ENCODE data around the gene LCN15.

The LCN15 gene

DNA sequence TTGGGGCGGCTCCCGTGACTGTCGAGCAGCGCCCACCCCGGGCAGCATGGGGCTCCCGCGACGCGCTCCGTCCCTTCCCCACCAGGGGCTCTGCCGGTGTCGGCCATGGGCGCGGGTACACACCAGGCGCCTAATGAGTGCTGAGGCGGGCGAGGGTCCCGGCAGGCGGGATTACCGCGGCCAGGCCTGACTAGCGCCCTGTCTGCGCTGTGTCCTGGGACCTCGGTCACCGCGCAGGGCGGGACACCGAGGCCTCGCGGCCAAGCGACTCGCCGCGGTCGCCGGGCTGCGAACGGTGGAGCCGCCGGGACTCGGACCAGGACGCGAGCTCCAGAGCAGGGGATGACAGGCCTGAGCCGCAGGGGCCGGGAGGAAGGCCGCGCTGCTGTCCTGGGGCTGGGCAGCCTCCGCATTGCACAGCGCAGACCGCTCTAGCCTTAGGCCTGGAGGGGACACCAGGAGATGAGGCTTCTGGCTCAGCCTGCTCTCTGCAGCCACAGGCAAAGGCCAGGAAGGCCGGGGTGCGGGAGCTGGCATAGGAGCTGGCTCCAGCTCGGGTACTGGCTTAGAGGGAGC lies 35.7 kb downstream of the LCN15 start:
- Histone ChIP-seq H3K27ac (ENCODE audit: low read depth, low read length) (peak overlapping the region; percentile 62), H3K9me3 (ENCODE audit: low read length) (no peaks in the 10 kb centered on the region), H3K9ac (ENCODE audit: low read length) (peak overlapping the region; percentile 5), H3K4me1 (ENCODE audit: insufficient read depth, low read length) (peaks cover 27% of the 10 kb centered on the region), H3K36me3 (ENCODE audit: insufficient read depth, low read length) (peaks cover 28% of the 10 kb centered on the region), H3K27me3 (ENCODE audit: control insufficient read depth in 1 of 2, insufficient read depth in 2 of 2, low read length in 2 of 2) (no peaks in the 10 kb centered on the region), H3K4me3 (ENCODE audit: low read depth in 1 of 2, low read length in 2 of 2) (peak overlapping the region; percentile 44 to 97)

DNA sequence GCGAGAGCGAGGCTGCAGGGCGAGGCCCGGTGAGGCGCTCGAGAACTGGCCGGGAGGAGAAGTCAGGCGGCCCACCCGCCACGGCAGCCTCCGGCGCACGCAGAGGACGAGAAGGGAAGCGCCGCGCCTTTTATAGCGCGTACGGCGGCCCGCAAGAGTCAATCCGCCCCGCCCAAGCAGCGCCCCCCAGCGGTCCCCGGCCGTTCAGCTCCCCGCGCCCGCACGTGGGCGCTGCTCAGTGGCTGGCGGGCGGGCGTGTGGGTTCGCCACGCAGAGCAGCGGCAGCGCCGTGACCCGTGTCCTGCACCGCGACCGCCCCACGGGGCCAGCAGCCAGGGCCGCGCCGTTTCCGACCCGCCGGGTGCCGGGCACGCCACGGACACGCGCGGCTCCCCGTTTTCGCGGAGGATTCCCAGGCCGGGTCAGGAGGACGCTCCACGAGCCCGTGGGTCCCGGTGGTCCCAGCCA lies 36.2 kb downstream of the LCN15 start:
- peak overlapping the region; percentile 44 to 97 for H3K4me3 ChIP-seq (ENCODE audit: low read depth in 1 of 2, low read length in 2 of 2)
- H3K4me1 ChIP-seq (ENCODE audit: insufficient read depth, low read length): peaks cover 27% of the 10 kb centered on the region
- H3K9me3 ChIP-seq (ENCODE audit: low read length): no peaks in the 10 kb centered on the region
- no peaks in the 10 kb centered on the region for H3K27me3 ChIP-seq (ENCODE audit: control insufficient read depth in 1 of 2, insufficient read depth in 2 of 2, low read length in 2 of 2)
- H3K27ac ChIP-seq (ENCODE audit: low read depth, low read length): peak overlapping the region; percentile 62
- H3K9ac ChIP-seq (ENCODE audit: low read length): peak overlapping the region; percentile 55
- peaks cover 33% of the 10 kb centered on the region for H3K36me3 ChIP-seq (ENCODE audit: insufficient read depth, low read length)

DNA sequence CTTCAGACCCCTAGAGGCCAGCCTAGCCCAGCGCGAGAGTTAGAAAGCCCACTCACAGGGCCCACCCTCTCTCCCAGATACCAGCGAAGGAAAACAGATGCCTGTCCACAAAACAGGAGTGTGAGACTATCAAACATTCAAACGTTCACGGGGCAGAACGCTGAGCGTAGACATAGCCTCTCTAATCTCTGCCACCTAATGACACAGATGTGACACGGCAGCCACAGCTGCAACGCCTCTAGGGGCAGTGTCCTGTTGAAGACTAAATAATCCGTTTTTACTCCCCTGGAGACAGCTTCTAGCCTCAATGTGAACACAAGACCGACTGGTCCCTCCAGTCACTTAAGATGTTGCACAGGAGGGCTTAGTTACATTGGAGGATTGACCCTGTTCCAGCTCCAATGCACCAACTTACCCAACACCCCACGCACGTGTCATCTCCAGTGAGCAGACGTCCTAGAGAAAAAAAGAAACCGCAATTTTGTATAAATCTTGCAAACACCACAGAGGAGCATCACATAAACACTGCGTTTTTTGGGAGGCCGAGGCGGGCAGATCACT lies 37.6 kb downstream of the LCN15 start:
- Histone ChIP-seq H3K36me3 (ENCODE audit: insufficient read depth, low read length) (peaks cover 39% of the 10 kb centered on the region), H3K27ac (ENCODE audit: low read depth, low read length) (no peak overlapping the region), H3K9me3 (ENCODE audit: low read length) (no peaks in the 10 kb centered on the region), H3K27me3 (ENCODE audit: control insufficient read depth in 1 of 2, insufficient read depth in 2 of 2, low read length in 2 of 2) (no peaks in the 10 kb centered on the region), H3K4me1 (ENCODE audit: insufficient read depth, low read length) (peaks cover 27% of the 10 kb centered on the region), H3K4me3 (ENCODE audit: low read depth in 1 of 2, low read length in 2 of 2) (peak overlapping the region in 1 of 2 donors; percentile 97), H3K9ac (ENCODE audit: low read length) (peak overlapping the region; percentile 55)

DNA sequence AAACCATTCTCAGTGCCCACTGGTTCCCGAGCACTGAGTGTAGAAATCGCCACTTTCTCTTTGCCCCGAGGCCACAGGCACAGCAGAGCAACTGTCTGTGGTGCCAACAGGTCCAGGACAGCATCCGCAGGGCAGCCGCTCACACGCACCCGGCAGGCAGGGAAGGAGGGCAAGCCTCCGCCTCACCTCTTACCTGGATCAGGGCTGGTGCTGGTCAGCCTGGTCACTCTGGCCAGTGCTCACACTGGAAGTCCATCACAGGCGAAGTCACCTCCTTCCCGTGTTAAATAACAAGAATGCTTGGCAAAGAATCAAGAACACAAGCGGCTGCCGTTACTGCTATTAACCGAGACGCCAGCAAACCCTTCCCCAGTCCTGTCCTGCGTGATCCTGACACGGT lies 38.2 kb downstream of the LCN15 start:
- peak overlapping the region in 1 of 2 donors; percentile 97 for H3K4me3 ChIP-seq (ENCODE audit: low read depth in 1 of 2, low read length in 2 of 2)
- peak overlapping the region; percentile 55 for H3K9ac ChIP-seq (ENCODE audit: low read length)
- no peaks in the 10 kb centered on the region for H3K27me3 ChIP-seq (ENCODE audit: control insufficient read depth in 1 of 2, insufficient read depth in 2 of 2, low read length in 2 of 2)
- H3K9me3 ChIP-seq (ENCODE audit: low read length): no peaks in the 10 kb centered on the region
- H3K36me3 ChIP-seq (ENCODE audit: insufficient read depth, low read length): peaks cover 39% of the 10 kb centered on the region
- peaks cover 27% of the 10 kb centered on the region for H3K4me1 ChIP-seq (ENCODE audit: insufficient read depth, low read length)
- H3K27ac ChIP-seq (ENCODE audit: low read depth, low read length): no peak overlapping the region

DNA sequence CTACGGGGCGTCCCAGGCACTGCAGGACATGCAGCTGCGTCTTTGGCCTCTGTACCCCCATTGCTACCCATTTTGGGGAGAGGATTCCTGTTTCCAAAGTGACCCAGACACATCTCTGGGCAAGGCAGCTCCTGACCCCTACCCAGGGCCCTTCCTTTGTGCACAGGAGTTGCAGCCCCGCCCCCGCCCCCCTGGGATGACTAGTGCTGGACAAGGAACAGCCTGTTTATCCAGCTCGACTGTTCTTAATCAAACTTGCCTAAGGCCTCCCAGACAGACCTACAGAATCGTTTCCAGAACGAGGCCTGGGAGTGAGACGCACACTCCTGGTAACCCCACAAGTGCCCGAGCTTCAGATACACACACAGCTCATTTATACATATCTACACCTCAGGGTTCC lies 38.7 kb downstream of the LCN15 start:
- Histone ChIP-seq H3K9me3 (ENCODE audit: low read length) (no peaks in the 10 kb centered on the region), H3K27me3 (ENCODE audit: control insufficient read depth in 1 of 2, insufficient read depth in 2 of 2, low read length in 2 of 2) (no peaks in the 10 kb centered on the region), H3K27ac (ENCODE audit: low read depth, low read length) (no peak overlapping the region), H3K36me3 (ENCODE audit: insufficient read depth, low read length) (peaks cover 39% of the 10 kb centered on the region), H3K9ac (ENCODE audit: low read length) (peak overlapping the region; percentile 55), H3K4me1 (ENCODE audit: insufficient read depth, low read length) (peaks cover 32% of the 10 kb centered on the region), H3K4me3 (ENCODE audit: low read depth in 1 of 2, low read length in 2 of 2) (peak overlapping the region in 1 of 2 donors; percentile 97)

DNA sequence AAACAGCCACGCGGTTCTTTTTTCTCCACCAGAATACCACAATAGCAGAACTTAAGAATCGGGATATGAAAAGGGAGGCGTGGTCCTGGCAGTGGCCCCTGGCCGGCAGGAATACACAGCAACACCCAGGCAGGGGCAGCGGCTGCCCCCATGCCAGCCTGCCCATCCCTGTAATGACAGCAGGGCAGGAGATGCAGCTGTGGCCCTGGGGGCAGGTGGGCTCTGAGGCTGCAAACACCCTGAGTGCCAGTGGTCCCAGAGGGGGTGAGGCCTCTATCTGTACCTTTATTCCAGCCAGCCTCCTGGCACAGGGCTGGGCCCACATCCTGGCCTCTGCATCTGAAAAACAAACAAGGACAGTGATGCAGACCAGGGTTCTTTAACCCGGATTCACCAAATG lies 39.5 kb downstream of the LCN15 start:
- Histone ChIP-seq H3K4me1 (ENCODE audit: insufficient read depth, low read length) (peaks cover 38% of the 10 kb centered on the region), H3K27me3 (ENCODE audit: control insufficient read depth in 1 of 2, insufficient read depth in 2 of 2, low read length in 2 of 2) (no peaks in the 10 kb centered on the region), H3K9ac (ENCODE audit: low read length) (no peak overlapping the region), H3K9me3 (ENCODE audit: low read length) (no peaks in the 10 kb centered on the region), H3K36me3 (ENCODE audit: insufficient read depth, low read length) (peaks cover 39% of the 10 kb centered on the region), H3K4me3 (ENCODE audit: low read depth in 1 of 2, low read length in 2 of 2) (no peak overlapping the region), H3K27ac (ENCODE audit: low read depth, low read length) (no peak overlapping the region)

DNA sequence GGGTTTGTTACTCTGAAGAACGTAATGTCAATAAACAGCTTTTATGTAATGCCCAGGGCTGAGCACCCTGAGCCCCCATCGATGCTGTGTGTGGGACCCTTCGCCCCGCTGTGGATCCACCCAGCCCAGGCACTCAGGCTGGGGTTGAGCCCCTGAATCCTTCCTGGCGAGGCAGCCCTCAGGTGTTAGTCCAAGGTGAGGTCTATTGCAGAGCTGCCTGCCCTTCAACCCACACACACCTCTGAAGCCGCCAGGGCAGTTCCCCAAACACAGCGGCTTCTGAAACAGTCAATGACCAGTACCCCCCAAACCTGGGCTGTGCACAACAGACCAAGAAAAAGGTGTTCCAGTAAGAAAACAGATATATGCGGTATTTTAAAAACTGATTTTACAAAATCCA lies 40.3 kb downstream of the LCN15 start:
- peaks cover 39% of the 10 kb centered on the region for H3K36me3 ChIP-seq (ENCODE audit: insufficient read depth, low read length)
- H3K4me3 ChIP-seq (ENCODE audit: low read depth in 1 of 2, low read length in 2 of 2): no peak overlapping the region
- no peak overlapping the region for H3K9ac ChIP-seq (ENCODE audit: low read length)
- no peak overlapping the region for H3K27ac ChIP-seq (ENCODE audit: low read depth, low read length)
- H3K9me3 ChIP-seq (ENCODE audit: low read length): no peaks in the 10 kb centered on the region
- H3K4me1 ChIP-seq (ENCODE audit: insufficient read depth, low read length): peaks cover 30% of the 10 kb centered on the region
- no peaks in the 10 kb centered on the region for H3K27me3 ChIP-seq (ENCODE audit: control insufficient read depth in 1 of 2, insufficient read depth in 2 of 2, low read length in 2 of 2)

DNA sequence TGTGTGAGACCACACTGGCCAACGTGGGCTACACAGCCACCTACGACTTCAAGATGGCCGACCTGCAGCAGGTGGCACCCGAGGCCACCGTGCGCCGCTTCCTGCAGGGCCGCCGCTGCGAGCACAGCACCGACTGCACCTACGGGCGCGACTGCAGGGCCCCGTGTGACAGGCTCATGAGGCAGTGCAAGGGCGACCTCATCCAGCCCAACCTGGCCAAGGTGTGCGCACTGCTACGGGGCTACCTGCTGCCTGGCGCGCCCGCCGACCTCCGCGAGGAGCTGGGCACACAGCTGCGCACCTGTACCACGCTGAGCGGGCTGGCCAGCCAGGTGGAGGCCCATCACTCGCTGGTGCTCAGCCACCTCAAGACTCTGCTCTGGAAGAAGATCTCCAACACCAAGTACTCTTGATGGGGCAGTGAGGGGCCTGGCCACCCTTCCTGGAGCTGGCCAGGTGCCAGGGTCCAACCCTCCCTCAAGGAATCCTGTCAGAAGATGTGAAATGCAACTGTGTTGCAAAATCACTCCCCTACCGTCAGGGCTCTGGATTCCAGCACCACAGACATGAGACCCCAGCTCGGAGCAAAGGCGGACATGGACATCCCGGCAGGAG lies 40.8 kb downstream of the LCN15 start:
- no peaks in the 10 kb centered on the region for H3K27me3 ChIP-seq (ENCODE audit: control insufficient read depth in 1 of 2, insufficient read depth in 2 of 2, low read length in 2 of 2)
- peaks cover 28% of the 10 kb centered on the region for H3K4me1 ChIP-seq (ENCODE audit: insufficient read depth, low read length)
- H3K9ac ChIP-seq (ENCODE audit: low read length): no peak overlapping the region
- no peak overlapping the region for H3K27ac ChIP-seq (ENCODE audit: low read depth, low read length)
- H3K36me3 ChIP-seq (ENCODE audit: insufficient read depth, low read length): peaks cover 39% of the 10 kb centered on the region
- H3K9me3 ChIP-seq (ENCODE audit: low read length): no peaks in the 10 kb centered on the region
- H3K4me3 ChIP-seq (ENCODE audit: low read depth in 1 of 2, low read length in 2 of 2): no peak overlapping the region

DNA sequence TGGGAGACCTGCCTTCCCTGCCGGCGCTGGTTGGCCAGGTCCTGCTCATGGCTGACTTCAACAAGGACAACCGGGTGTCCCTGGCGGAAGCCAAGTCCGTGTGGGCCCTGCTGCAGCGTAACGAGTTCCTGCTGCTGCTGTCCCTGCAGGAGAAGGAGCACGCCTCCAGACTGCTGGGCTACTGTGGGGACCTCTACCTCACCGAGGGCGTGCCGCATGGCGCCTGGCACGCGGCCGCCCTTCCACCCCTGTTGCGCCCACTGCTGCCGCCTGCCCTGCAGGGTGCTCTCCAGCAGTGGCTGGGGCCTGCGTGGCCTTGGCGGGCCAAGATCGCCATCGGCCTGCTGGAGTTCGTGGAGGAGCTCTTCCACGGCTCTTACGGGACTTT lies 41.4 kb downstream of the LCN15 start:
- Histone ChIP-seq H3K4me1 (ENCODE audit: insufficient read depth, low read length) (peaks cover 28% of the 10 kb centered on the region), H3K27me3 (ENCODE audit: control insufficient read depth in 1 of 2, insufficient read depth in 2 of 2, low read length in 2 of 2) (no peaks in the 10 kb centered on the region), H3K4me3 (ENCODE audit: low read depth in 1 of 2, low read length in 2 of 2) (no peak overlapping the region), H3K9me3 (ENCODE audit: low read length) (no peaks in the 10 kb centered on the region), H3K36me3 (ENCODE audit: insufficient read depth, low read length) (peaks cover 39% of the 10 kb centered on the region), H3K9ac (ENCODE audit: low read length) (no peak overlapping the region), H3K27ac (ENCODE audit: low read depth, low read length) (no peak overlapping the region)

DNA sequence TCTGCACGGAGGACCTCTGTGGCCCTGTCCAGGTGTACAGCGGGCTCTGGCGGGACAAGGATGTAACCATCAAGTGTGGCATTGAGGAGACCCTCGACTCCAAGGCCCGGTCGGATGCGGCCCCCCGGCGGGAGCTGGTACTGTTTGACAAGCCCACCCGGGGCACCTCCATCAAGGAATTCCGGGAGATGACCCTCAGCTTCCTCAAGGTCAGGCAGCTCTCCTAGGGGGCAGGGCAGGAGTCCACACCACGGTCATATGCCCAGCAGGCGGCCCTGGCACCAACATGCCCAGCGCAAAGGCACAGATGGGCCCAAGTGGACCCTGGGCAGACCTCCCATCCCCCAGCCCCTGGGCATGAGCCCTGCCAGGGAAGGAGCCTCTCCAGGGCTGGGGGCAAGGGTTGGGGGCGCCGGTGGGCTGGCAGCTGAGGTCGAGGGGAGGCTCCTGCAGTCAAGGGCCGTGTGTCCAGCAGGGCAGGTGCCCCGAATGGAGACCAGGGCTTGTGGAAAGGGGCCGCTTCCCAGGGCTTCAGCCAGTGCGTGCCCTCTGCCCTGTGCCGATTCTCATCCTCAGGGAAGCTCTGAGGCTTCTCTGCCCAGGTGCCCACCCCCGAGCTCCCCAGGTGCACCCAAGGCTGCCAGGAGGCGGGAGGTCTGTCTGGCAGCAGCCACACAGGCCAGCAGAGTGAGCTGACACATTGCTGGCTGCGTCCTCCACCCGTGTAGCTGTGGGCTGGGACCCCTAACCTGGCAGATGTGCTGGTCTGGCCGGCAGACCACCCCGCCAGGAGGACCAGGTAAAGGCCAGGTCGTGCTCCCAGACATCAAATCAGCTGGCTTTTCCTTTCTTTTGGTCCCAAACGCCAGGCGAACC lies 42.0 kb downstream of the LCN15 start:
- peaks cover 39% of the 10 kb centered on the region for H3K36me3 ChIP-seq (ENCODE audit: insufficient read depth, low read length)
- H3K4me1 ChIP-seq (ENCODE audit: insufficient read depth, low read length): peaks cover 28% of the 10 kb centered on the region
- no peaks in the 10 kb centered on the region for H3K27me3 ChIP-seq (ENCODE audit: control insufficient read depth in 1 of 2, insufficient read depth in 2 of 2, low read length in 2 of 2)
- no peak overlapping the region for H3K27ac ChIP-seq (ENCODE audit: low read depth, low read length)
- no peaks in the 10 kb centered on the region for H3K9me3 ChIP-seq (ENCODE audit: low read length)
- H3K4me3 ChIP-seq (ENCODE audit: low read depth in 1 of 2, low read length in 2 of 2): no peak overlapping the region
- H3K9ac ChIP-seq (ENCODE audit: low read length): no peak overlapping the region

DNA sequence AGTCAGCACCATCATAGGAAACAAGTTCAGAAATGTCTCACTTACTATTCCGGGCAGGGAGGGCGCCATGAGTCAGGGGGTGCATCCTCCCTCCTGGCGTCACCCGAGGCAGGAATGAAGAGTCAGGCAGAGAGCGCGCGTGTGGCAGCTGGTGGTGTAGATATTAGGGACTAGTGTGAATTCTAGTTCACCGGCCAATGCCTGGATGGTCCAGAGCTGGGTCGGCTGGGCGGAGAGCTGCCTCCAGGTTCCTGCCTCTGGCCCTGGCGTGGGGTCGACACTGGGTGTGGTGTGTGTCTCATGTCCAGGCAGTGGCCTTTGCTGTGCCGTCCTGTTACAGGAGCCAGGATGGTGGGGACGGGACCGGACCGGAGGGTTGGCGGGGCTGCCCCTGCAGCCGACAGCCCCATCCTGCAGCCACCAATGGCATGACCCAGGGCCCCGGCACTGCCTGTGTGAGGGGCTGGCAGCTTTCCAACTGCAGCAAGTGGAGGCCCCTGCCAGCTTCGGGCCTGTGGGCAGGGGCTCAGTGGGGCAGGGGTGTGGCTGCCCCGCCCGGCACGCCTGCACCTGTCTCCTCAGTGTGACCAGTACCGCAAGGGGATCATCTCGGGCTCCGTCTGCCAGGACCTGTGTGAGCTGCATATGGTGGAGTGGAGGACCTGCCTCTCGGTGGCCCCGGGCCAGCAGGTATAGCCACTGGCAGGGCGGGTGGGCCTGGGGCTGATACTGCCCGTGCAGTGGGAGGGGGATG lies 42.8 kb downstream of the LCN15 start:
- Histone ChIP-seq H3K27ac (ENCODE audit: low read depth, low read length) (no peak overlapping the region), H3K27me3 (ENCODE audit: control insufficient read depth in 1 of 2, insufficient read depth in 2 of 2, low read length in 2 of 2) (no peaks in the 10 kb centered on the region), H3K4me3 (ENCODE audit: low read depth in 1 of 2, low read length in 2 of 2) (no peak overlapping the region), H3K9me3 (ENCODE audit: low read length) (no peaks in the 10 kb centered on the region), H3K4me1 (ENCODE audit: insufficient read depth, low read length) (peaks cover 22% of the 10 kb centered on the region), H3K9ac (ENCODE audit: low read length) (no peak overlapping the region), H3K36me3 (ENCODE audit: insufficient read depth, low read length) (peaks cover 35% of the 10 kb centered on the region)
